B cell (primary cell): Measurements from ENCODE around the gene PTPRN. TPM values are rescaled to one million over a fixed set of nuclear protein-coding genes. Genes with fewer than 3 reads are reported as not detected.

Source experiments
- ATAC-seq: fragments of 200-7000 bp; cut with Tn5 transposase; one replicate; pipeline ENCODE4 v1.10.0; 2021; ENCODE audit warnings: low read depth, mild to moderate bottlenecking, moderate number of reproducible peaks, moderate library complexity
- CTCF ChIA-PET: fragments of 350-600 bp; sonication (Branson Sonifier 250); formaldehyde crosslinking; loops from one replicate; lab custom pipeline; 2021; ENCODE audit warnings: antibody characterized with exemption, inconsistent platforms; lab: Charles Lee
- POLR2A ChIA-PET: fragments of 350-600 bp; sonication (Branson Sonifier 250); formaldehyde crosslinking; loops from one replicate; lab custom pipeline; 2021; ENCODE audit warnings: antibody characterized with exemption; lab: Charles Lee
- DNase-seq: peaks from one replicate; pipeline ENCODE4 v3.0.0; 2013
- H2AFZ ChIP-seq: 2 replicates; pipeline ENCODE4 v1.6.1; 2012; ENCODE audit warnings: mild to moderate bottlenecking, low read depth, low read length; ENCODE audit not compliant: insufficient read depth, poor library complexity, severe bottlenecking
- H3K27ac ChIP-seq, 2 donors: 1 replicate in 1 of 2; 2 replicates in 1 of 2; pipeline ENCODE4 v1.5.1; 2012 to 2013; ENCODE audit warnings: low read length in 2 of 2, mild to moderate bottlenecking in 2 of 2, moderate library complexity in 1 of 2
- H3K27me3 ChIP-seq, 4 experiments: fragments of 200-600 bp in 1 of 4; sonication (generic) in 1 of 4; replicated peaks in 1 of 4; 1 replicate in 2 of 4; 2 replicates in 2 of 4; pipeline versions ENCODE4 v1.6.1 to v1.7.0; 2013 to 2016; ENCODE audit warnings: low read length in 3 of 4, mild to moderate bottlenecking in 2 of 4, mixed read lengths in 1 of 4, moderate library complexity in 1 of 4; ENCODE audit not compliant: insufficient read depth in 4 of 4, control insufficient read depth in 3 of 4; ENCODE audit errors: control extremely low read depth in 1 of 4
- H3K36me3 ChIP-seq, 2 experiments: replicated peaks in 1 of 2; 1 replicate in 1 of 2; 2 replicates in 1 of 2; pipeline versions ENCODE4 v1.6.1 to v1.7.1; 2013; ENCODE audit warnings: low read length in 1 of 2; ENCODE audit not compliant: insufficient read depth in 2 of 2, control insufficient read depth in 1 of 2; ENCODE audit errors: control extremely low read depth in 1 of 2, extremely low read depth in 1 of 2
- H3K4me1 ChIP-seq, 2 donors: fragments of 200-600 bp in 1 of 2; sonication (generic) in 1 of 2; 1 replicate in 1 of 2; 2 replicates in 1 of 2; pipeline versions ENCODE4 v1.5.1 to v1.6.1; 2013 to 2017; ENCODE audit warnings: low read length in 2 of 2; ENCODE audit not compliant: control insufficient read depth in 2 of 2, insufficient read depth in 2 of 2
- H3K4me2 ChIP-seq: replicated peaks from 2 replicates; pipeline ENCODE3; 2012; ENCODE audit warnings: mild to moderate bottlenecking, low read depth, low read length; ENCODE audit not compliant: poor library complexity, severe bottlenecking
- H3K4me3 ChIP-seq, 5 experiments: fragments of 200-600 bp in 1 of 5; sonication (generic) in 1 of 5; 1 replicate in 3 of 5; 2 replicates in 2 of 5; pipeline versions ENCODE4 v1.5.1 to v1.7.0; 2011 to 2016; ENCODE audit warnings: low read length in 4 of 5, mild to moderate bottlenecking in 4 of 5, low read depth in 2 of 5, control low read depth in 1 of 5, moderate library complexity in 1 of 5; ENCODE audit not compliant: insufficient read depth in 1 of 5; ENCODE audit errors: control extremely low read depth in 1 of 5, extremely low read depth in 1 of 5
- H3K79me2 ChIP-seq: fragments of 200-600 bp; sonication (generic); one replicate; pipeline ENCODE4 v1.6.0; 2016; ENCODE audit warnings: low read length; ENCODE audit not compliant: control insufficient read depth, insufficient read depth
- H3K9ac ChIP-seq: fragments of 200-600 bp; sonication (generic); 2 replicates; pipeline ENCODE4 v1.6.1; 2017; ENCODE audit warnings: mild to moderate bottlenecking, low read length, moderate library complexity
- H3K9me3 ChIP-seq, 3 donors: one replicate each; pipeline versions ENCODE4 v1.6.1 to v1.7.1; 2013; ENCODE audit warnings: low read length in 2 of 3; ENCODE audit not compliant: control insufficient read depth in 2 of 3, insufficient read depth in 1 of 3; ENCODE audit errors: control extremely low read depth in 1 of 3
- H4K20me1 ChIP-seq: 2 replicates; pipeline ENCODE4 v1.6.0; 2012; ENCODE audit warnings: mild to moderate bottlenecking, low read length; ENCODE audit not compliant: insufficient read depth, control insufficient read depth, poor library complexity, severe bottlenecking
- H3K27ac Mint-ChIP-seq: one replicate; pipeline ENCODE4 v1.8.0; 2021; ENCODE audit warnings: mixed read lengths
- H3K27me3 Mint-ChIP-seq: one replicate; pipeline ENCODE4 v1.8.0; 2021; ENCODE audit warnings: mixed read lengths
- H3K4me1 Mint-ChIP-seq: one replicate; pipeline ENCODE4 v1.8.0; 2021; ENCODE audit warnings: mixed read lengths
- H3K4me3 Mint-ChIP-seq: one replicate; pipeline ENCODE4 v1.8.0; 2021; ENCODE audit warnings: mixed read lengths
- H3K9me3 Mint-ChIP-seq: one replicate; pipeline ENCODE4 v1.8.0; 2022; ENCODE audit warnings: mixed read lengths; ENCODE audit not compliant: insufficient read depth
- EZH2 ChIP-seq: IDR thresholded peaks from 2 replicates; pipeline ENCODE4 v1.6.1; 2012; ENCODE audit warnings: borderline replicate concordance, low read depth, mild to moderate bottlenecking, moderate library complexity, low read length; ENCODE audit not compliant: insufficient read depth, poor library complexity, severe bottlenecking
- WGBS: methylation state at CpG from one replicate; pipeline ENCODE4 v1.1.5; 2013; ENCODE audit warnings: missing lambda C conversion rate; ENCODE audit not compliant: insufficient coverage; 5-methylcytosine and 5-hydroxymethylcytosine counted together
- intact Hi-C: fragments of 100-400 bp; cut with micrococcal nuclease; formaldehyde crosslinking; loops from one replicate; pipeline ENCODE4 v1.10.0; 2022
- polyA plus RNA-seq: library from polyadenylated mRNA; depleted of rRNA; stranded (reverse); fragments of >200 nt; gene quantifications from 2 replicates; pipeline ENCODE4 v1.2.3, GENCODE V29; 2012
- total RNA-seq, 2 donors: library from RNA; stranded (reverse); fragments of 120-200 nt in 1 of 2; gene quantifications; 1 replicate in 1 of 2; 2 replicates in 1 of 2; pipeline versions ENCODE4 v1.2.3 to v1.2.4, GENCODE V29; 2013 to 2022
- TF ChIP-seq, protein P1 (sequence below): fragments of 200-600 bp; IDR thresholded peaks from one replicate; pipeline ENCODE4 v1.8.0; 2022; ENCODE audit warnings: antibody characterized with exemption, mild to moderate bottlenecking

PTPRN gene
- total and polyA plus RNA-seq, 2 donors (not counting 1 experiment from before 2014, with no cell fraction given) = 0.04 TPM; not detected in 1

DNA sequence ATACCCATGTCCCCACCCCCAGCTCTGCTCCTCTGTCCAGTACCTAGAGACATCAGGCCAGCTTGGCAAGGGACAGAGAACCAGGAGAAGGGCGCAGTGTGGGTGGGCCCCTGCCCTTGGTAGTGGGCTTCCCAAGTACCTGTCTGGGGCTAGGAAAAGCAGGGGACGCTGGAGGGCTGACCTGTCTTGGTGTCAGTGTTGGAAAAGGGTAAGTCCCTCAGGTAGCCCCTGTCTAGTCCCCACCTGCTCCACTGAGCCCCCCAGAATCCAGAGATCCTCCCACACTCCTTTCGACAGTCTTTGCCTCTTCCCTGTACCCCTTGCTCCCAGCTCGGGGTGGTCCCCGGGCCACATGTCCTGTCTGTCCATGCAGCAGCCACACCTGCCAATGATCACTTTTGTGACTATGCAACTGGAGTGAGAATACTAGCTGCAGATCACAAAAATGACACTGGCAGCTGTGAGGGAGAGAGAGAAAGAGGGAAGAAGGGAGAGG lies 15.4 kb downstream of the PTPRN start:
- DNase-seq (no peak), ATAC-seq (no peak)
- H3K27ac ChIP-seq = no peak overlapping the region
- ChIA-PET POLR2A (interaction anchor here (1.0 to 3.7 kb wide), 5 partner anchors 9 to 117 kb away, joined by 3 to 42 read pairs (median 10); partner anchors contain the start of genes ANKZF1, ATG9A, CNPPD1 and DNAJB2), CTCF (interaction anchor here (0.7 to 10.3 kb wide), 15 partner anchors 11 to 136 kb away, joined by 3 to 239 read pairs (median 7); partner anchors contain the start of genes ANKZF1, ATG9A, CNPPD1 and DNAJB2)
- H3K79me2 ChIP-seq = no peaks in the 10 kb centered on the region
- intact Hi-C loops = loop anchor here (1.0 to 2.0 kb wide), 3 partner anchors 14 to 87 kb away; partner anchors contain the start of genes ABCB6, DNAJB2 and ZFAND2B
- H3K9me3 Mint-ChIP-seq = no peaks in the 10 kb centered on the region
- H3K9me3 ChIP-seq = no peaks in the 10 kb centered on the region
- peaks cover 16% of the 10 kb centered on the region for H3K4me1 Mint-ChIP-seq
- no peaks in the 10 kb centered on the region for H4K20me1 ChIP-seq
- no peak overlapping the region for H3K9ac ChIP-seq
- no peaks in the 10 kb centered on the region for H3K36me3 ChIP-seq
- peak overlapping the region; percentile 100 for H2AFZ ChIP-seq
- WGBS = 95% methylated on average over 4 of the region's 5 CpGs
- H3K27me3 ChIP-seq = no peaks in the 10 kb centered on the region
- TF ChIP-seq, protein P1, sequence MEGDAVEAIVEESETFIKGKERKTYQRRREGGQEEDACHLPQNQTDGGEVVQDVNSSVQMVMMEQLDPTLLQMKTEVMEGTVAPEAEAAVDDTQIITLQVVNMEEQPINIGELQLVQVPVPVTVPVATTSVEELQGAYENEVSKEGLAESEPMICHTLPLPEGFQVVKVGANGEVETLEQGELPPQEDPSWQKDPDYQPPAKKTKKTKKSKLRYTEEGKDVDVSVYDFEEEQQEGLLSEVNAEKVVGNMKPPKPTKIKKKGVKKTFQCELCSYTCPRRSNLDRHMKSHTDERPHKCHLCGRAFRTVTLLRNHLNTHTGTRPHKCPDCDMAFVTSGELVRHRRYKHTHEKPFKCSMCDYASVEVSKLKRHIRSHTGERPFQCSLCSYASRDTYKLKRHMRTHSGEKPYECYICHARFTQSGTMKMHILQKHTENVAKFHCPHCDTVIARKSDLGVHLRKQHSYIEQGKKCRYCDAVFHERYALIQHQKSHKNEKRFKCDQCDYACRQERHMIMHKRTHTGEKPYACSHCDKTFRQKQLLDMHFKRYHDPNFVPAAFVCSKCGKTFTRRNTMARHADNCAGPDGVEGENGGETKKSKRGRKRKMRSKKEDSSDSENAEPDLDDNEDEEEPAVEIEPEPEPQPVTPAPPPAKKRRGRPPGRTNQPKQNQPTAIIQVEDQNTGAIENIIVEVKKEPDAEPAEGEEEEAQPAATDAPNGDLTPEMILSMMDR = no peak
- no peak for TF ChIP-seq EZH2
- peak overlapping the region; percentile 71 for H3K27ac Mint-ChIP-seq
- H3K4me3 ChIP-seq = no peak overlapping the region
- H3K27me3 Mint-ChIP-seq = no peaks in the 10 kb centered on the region
- peaks cover 11 to 17% of the 10 kb centered on the region in 2 donors for H3K4me1 ChIP-seq
- peak overlapping the region; percentile 80 for H3K4me3 Mint-ChIP-seq
- H3K4me2 ChIP-seq = peak overlapping the region; percentile 93

GRCh38 chr2:219292616-219293015 lies 16.6 kb downstream of the PTPRN start:
- WGBS = 88% methylated on average over 3 of the region's 9 CpGs
- no peak overlapping the region for H3K27ac ChIP-seq
- Mint-ChIP-seq H3K27me3 (no peaks in the 10 kb centered on the region), H3K4me1 (peaks cover 16% of the 10 kb centered on the region), H3K4me3 (peak overlapping the region; percentile 16), H3K9me3 (no peaks in the 10 kb centered on the region), H3K27ac (no peak overlapping the region)
- no peak overlapping the region for H3K9ac ChIP-seq
- CTCF ChIA-PET = interaction anchor here (0.9 to 10.3 kb wide), 11 partner anchors 7 to 129 kb away, joined by 3 to 239 read pairs (median 4); partner anchors contain the start of genes ANKZF1, ATG9A, CNPPD1 and DNAJB2
- H3K4me3 ChIP-seq = no peak overlapping the region
- H3K4me2 ChIP-seq = no peak overlapping the region
- H3K36me3 ChIP-seq = no peaks in the 10 kb centered on the region
- DNase-seq = no peak
- H3K27me3 ChIP-seq = no peaks in the 10 kb centered on the region
- TF ChIP-seq, protein P1 = no peak
- TF ChIP-seq EZH2 = no peak
- no peaks in the 10 kb centered on the region for H3K9me3 ChIP-seq
- H3K79me2 ChIP-seq = no peaks in the 10 kb centered on the region
- H3K4me1 ChIP-seq = peaks cover 10 to 13% of the 10 kb centered on the region in 2 donors
- POLR2A ChIA-PET = interaction anchor here (3.7 kb wide), 1 partner anchor 13 kb away, joined by 42 read pairs; the partner anchor contains the start of gene DNAJB2
- no peak for ATAC-seq
- intact Hi-C loops = no loop called here
- H2AFZ ChIP-seq = no peak overlapping the region
- H4K20me1 ChIP-seq = no peaks in the 10 kb centered on the region
